ENCODE data around the gene AASDHPPT. TPM values are rescaled to one million over a fixed set of nuclear protein-coding genes. Genes with fewer than 3 reads are reported as not detected.
"Not testable (repeated sequence)": the region's sequence is repeated elsewhere in the genome, so short reads cannot be mapped to it uniquely, and the experiment has no call there.

Gene AASDHPPT
- total and polyA plus RNA-seq, 8 donors = 3.5 to 60.1 (median 19.7) TPM

DNA sequence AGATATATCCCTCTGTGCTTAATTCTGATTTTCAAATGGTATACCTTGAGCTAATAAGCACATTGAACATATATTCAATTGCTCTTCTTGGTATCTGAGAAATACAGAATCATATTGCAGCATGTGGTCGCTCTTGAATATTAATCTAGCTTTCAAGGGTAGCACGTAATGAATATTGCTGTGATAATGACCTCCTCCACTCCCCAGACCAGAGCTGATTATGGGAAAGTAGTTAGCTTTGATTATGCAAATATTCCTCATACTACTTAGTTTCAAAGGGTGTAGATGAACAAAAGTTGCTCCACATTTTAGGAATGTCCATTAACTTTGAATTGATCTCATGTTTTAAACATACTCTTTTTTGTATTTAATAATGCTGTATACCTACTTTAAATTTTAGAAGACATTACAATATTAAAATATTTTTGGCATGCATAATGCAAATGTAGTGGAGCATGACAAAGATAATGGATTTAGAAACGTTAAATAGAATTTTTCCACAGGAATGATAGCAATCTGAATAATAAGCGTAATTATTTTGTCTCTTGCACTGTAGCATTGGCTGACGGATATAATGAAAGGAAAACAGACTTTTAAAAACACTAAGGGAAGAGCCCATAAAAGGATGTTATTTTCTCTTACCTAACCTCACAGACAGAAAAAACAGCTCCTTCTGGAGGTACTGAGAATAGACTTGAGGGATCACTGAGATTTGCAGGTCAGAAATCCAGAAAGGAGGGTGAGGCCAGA lies 27.6 kb upstream of the AASDHPPT start:
- no peaks in the 10 kb centered on the region for H3K36me3 ChIP-seq
- H3K4me1 ChIP-seq = no peaks in the 10 kb centered on the region
- no peak overlapping the region for H3K4me3 ChIP-seq
- no peaks in the 10 kb centered on the region for H3K9me3 ChIP-seq
- TF ChIP-seq POLR2AphosphoS5 (IDR thresholded peaks at IDR 0.05) = no peak
- TF ChIP-seq EP300 (IDR thresholded peaks at IDR 0.05) = no peak
- TF ChIP-seq, protein P1, sequence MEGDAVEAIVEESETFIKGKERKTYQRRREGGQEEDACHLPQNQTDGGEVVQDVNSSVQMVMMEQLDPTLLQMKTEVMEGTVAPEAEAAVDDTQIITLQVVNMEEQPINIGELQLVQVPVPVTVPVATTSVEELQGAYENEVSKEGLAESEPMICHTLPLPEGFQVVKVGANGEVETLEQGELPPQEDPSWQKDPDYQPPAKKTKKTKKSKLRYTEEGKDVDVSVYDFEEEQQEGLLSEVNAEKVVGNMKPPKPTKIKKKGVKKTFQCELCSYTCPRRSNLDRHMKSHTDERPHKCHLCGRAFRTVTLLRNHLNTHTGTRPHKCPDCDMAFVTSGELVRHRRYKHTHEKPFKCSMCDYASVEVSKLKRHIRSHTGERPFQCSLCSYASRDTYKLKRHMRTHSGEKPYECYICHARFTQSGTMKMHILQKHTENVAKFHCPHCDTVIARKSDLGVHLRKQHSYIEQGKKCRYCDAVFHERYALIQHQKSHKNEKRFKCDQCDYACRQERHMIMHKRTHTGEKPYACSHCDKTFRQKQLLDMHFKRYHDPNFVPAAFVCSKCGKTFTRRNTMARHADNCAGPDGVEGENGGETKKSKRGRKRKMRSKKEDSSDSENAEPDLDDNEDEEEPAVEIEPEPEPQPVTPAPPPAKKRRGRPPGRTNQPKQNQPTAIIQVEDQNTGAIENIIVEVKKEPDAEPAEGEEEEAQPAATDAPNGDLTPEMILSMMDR (IDR thresholded peaks at IDR 0.05) = no peak
- no peak for TF ChIP-seq POLR2A (IDR thresholded peaks at IDR 0.05)
- intact Hi-C loops (cut with DNase I; ENCODE audit: low total_unique reads) = no loop called here
- no peaks in the 10 kb centered on the region for H3K27me3 ChIP-seq
- WGBS, 5 donors = 79 to 84% (median 81%) methylated on average over 5 of the region's 5 CpGs
- no peak overlapping the region for H3K27ac ChIP-seq
- no peak for DNase-seq

DNA sequence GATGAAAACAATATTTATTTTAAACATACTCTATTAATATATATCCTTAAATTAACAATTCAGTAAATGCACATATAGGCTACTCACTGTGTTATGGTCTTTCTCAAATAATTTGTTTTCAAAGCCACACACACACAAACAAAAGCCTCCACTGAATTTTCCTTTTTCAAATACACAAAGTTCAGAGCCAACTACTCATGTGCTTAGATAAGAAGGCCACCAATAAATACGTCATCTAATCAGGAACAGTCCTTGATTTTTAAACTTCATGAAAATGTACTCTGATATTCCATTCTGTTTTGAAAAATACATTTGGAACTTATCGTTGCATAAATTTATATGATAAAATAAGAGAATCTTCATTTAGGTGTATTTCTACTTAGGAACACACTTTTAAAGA lies 26.4 kb upstream of the AASDHPPT start:
- 53 to 71% (median 60%) methylated on average over 2 of the region's 2 CpGs for WGBS, 5 donors
- no peaks in the 10 kb centered on the region for H3K27me3 ChIP-seq
- H3K36me3 ChIP-seq = no peaks in the 10 kb centered on the region
- no peak overlapping the region for H3K4me3 ChIP-seq
- H3K27ac ChIP-seq = no peak overlapping the region
- H3K9me3 ChIP-seq = no peaks in the 10 kb centered on the region
- H3K4me1 ChIP-seq = no peaks in the 10 kb centered on the region
- intact Hi-C loops (cut with DNase I; ENCODE audit: low total_unique reads) = no loop called here
- TF ChIP-seq POLR2AphosphoS5 (IDR thresholded peaks at IDR 0.05) = no peak
- no peak for DNase-seq

DNA sequence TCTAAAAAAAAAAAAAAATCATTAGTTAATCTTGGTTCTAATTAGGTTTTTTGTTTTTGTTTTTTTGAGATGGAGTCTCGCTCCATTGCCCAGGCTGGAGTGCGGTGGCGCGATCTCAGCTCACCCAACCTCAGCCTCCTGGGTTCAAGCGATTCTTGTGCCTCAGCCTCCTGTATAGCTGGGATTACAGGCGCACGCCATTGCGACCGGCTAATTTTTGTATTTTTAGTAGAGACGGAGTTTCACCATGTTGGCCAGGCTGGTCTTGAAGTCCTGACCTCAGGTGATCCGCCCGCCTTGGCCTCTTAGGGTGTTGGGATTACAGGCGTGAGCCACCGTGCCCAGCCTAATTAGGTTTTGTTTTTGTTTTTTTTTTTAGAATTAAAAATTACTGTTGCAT lies 19.1 kb upstream of the AASDHPPT start:
- H3K27me3 ChIP-seq; H3K4me1 ChIP-seq; DNase-seq; H3K9me3 ChIP-seq; intact Hi-C loops (cut with DNase I; ENCODE audit: low total_unique reads); H3K4me3 ChIP-seq; H3K27ac ChIP-seq: not testable (repeated sequence)
- WGBS, 5 donors = 90 to 98% (median 97%) methylated on average over 14 of the region's 14 CpGs
- peaks cover 0 to 15% (median 8%) of the 10 kb centered on the region in 4 donors for H3K36me3 ChIP-seq

DNA sequence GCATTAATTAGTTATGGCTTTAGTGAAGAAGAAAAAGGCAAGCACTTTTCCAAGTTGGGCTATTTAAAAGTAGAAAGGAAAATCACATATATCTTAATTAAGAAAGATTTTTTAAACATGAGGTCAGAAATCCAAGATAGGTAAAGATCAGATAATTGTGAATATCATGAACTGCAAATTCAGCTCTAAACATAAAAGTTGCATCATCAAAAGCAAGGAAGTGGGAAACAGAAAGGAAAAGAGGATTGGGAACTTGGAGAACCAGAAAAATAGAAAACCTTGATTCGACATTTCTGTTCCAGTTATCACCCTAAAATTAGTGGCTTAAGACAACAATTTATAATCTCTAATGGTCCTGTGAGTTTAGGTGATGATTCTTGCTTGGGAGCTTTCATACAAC lies 17.8 kb upstream of the AASDHPPT start:
- H3K9me3 ChIP-seq = no peaks in the 10 kb centered on the region
- 91 to 100% (median 95%) methylated on average over 1 of the region's 1 CpG for WGBS, 5 donors
- no peak overlapping the region for H3K4me3 ChIP-seq
- no peaks in the 10 kb centered on the region for H3K27me3 ChIP-seq
- no peak for TF ChIP-seq POLR2A (IDR thresholded peaks at IDR 0.05)
- TF ChIP-seq, protein P1 (IDR thresholded peaks at IDR 0.05) = no peak
- TF ChIP-seq EP300 (IDR thresholded peaks at IDR 0.05) = no peak
- TF ChIP-seq POLR2AphosphoS5 (IDR thresholded peaks at IDR 0.05) = no peak
- intact Hi-C loops (cut with DNase I; ENCODE audit: low total_unique reads) = no loop called here
- no peaks in the 10 kb centered on the region for H3K4me1 ChIP-seq
- DNase-seq = no peak
- peaks cover 0 to 15% (median 8%) of the 10 kb centered on the region in 4 donors for H3K36me3 ChIP-seq
- H3K27ac ChIP-seq = no peak overlapping the region

DNA sequence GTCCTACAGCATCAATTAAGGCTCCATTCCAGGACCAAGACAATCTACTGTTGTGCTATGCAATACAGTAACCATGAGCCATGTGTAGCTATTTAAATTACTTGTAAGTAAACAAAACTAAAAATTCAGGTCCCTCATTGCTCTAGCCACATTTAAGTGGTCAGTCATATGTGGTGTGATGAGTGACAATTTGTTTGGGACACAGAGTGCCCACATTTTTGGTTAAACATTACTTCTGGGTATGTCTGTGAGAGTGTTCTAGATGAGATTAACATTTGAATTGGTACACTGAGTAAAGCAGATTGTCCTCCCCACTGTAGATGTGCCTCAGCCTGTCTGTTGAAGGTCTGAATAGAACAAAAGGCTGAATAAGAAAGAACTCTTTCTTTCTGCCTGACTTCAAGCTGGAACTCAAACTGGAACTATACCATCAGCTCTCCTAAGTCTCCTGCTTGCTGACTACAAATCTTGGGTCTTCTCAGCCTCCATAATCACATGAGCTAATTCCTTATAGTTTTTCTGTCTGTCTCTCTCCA lies 16.1 kb upstream of the AASDHPPT start:
- no peak for TF ChIP-seq EP300 (IDR thresholded peaks at IDR 0.05)
- TF ChIP-seq POLR2A (IDR thresholded peaks at IDR 0.05) = no peak
- no peak for TF ChIP-seq POLR2AphosphoS5 (IDR thresholded peaks at IDR 0.05)
- TF ChIP-seq, protein P1 (IDR thresholded peaks at IDR 0.05) = no peak
- intact Hi-C loops (cut with DNase I; ENCODE audit: low total_unique reads) = no loop called here
- H3K9me3 ChIP-seq = no peaks in the 10 kb centered on the region

More for the DNA sequence above, 16.1 kb upstream of the AASDHPPT start:
- Histone ChIP-seq H3K4me3 (no peak overlapping the region), H3K27ac (no peak overlapping the region), H3K36me3 (peaks cover 0 to 15% (median 8%) of the 10 kb centered on the region in 4 donors), H3K27me3 (no peaks in the 10 kb centered on the region), H3K4me1 (no peaks in the 10 kb centered on the region)
- no peak for DNase-seq

All from stomach (tissue), 9 donors.